HG03064 (cell line): Measurements from ENCODE around the gene SELENOW.
"Not testable (repeated sequence)": the region's sequence is repeated elsewhere in the genome, so short reads cannot be mapped to it uniquely, and the experiment has no call there.

Experiments
- ATAC-seq: cut with Tn5 transposase; IDR thresholded peaks from one replicate; pipeline ENCODE4 v1.9.1; 2021; ENCODE audit warnings: low read depth; ENCODE audit not compliant: unreplicated experiment

SELENOW gene

GRCh38 chr19:47756627-47756929, 21.9 kb upstream of the SELENOW start:
- no peak for ATAC-seq

GRCh38 chr19:47756953-47757608, 21.4 kb upstream of the SELENOW start:
- no peak for ATAC-seq

- no peak for ATAC-seq
These were observed 20.7 kb upstream of the SELENOW start for GRCh38 chr19:47757617-47758442.

- no peak for ATAC-seq
These were observed 20.1 kb upstream of the SELENOW start for GRCh38 chr19:47758443-47758804.

- ATAC-seq = no peak
These were observed 17.9 kb upstream of the SELENOW start for GRCh38 chr19:47760632-47760999.

GRCh38 chr19:47761566-47761965, 16.9 kb upstream of the SELENOW start:
- no peak for ATAC-seq

- no peak for ATAC-seq
These were observed 16.4 kb upstream of the SELENOW start for GRCh38 chr19:47762151-47762550.

- no peak for ATAC-seq
These were observed 15.7 kb upstream of the SELENOW start for GRCh38 chr19:47762615-47763308.

GRCh38 chr19:47764705-47765104, 13.8 kb upstream of the SELENOW start:
- ATAC-seq = not testable (repeated sequence)

- no peak for ATAC-seq
These were observed 12.8 kb upstream of the SELENOW start for GRCh38 chr19:47765523-47766358.

GRCh38 chr19:47766359-47766620, 12.2 kb upstream of the SELENOW start:
- no peak for ATAC-seq

- ATAC-seq = no peak
These were observed 11.8 kb upstream of the SELENOW start for GRCh38 chr19:47766670-47767069.

- ATAC-seq = no peak
These were observed 11.2 kb upstream of the SELENOW start for GRCh38 chr19:47767349-47767748.

GRCh38 chr19:47768604-47769003, 9.9 kb upstream of the SELENOW start:
- ATAC-seq = no peak

- ATAC-seq = no peak
These were observed 9.0 kb upstream of the SELENOW start for GRCh38 chr19:47769534-47769933.

- not testable (repeated sequence) for ATAC-seq
These were observed 7.2 kb upstream of the SELENOW start for GRCh38 chr19:47771291-47771690.

GRCh38 chr19:47776568-47776967, 1.9 kb upstream of the SELENOW start:
- ATAC-seq = no peak

GRCh38 chr19:47777245-47778048, 1.1 kb upstream of the SELENOW start:
- not testable (repeated sequence) for ATAC-seq

- ATAC-seq = no peak
These were observed 450 bp downstream of the SELENOW start for GRCh38 chr19:47778954-47779351.

- ATAC-seq = no peak
These were observed 1.2 kb downstream of the SELENOW start for GRCh38 chr19:47779524-47780214.
